Dorsolateral prefrontal cortex (tissue), 118 donors: ENCODE data around the gene TSTD1. TPM values are rescaled to one million over a fixed set of nuclear protein-coding genes. Genes with fewer than 3 reads are reported as not detected.

Experiments used
- total RNA-seq, 120 experiments: library from RNA; stranded (reverse); gene quantifications; one replicate each; pipeline versions ENCODE4 v1.2.3 to v1.2.4, GENCODE V29; 2022

The TSTD1 gene
- total RNA-seq, 120 experiments from 2014 or later = 5.0 to 39.7 (median 19.9) TPM

Other genes starting within 250 kb of the TSTD1 start
- 1 to 10 TPM in 3 of 120 experiments, under 1 TPM in 8, not detected in 109; 0.24 to 1.1 (median 0.48) TPM for gene LY9, start 242.8 kb downstream of the TSTD1 start, total RNA-seq
- 1 to 10 TPM in 5 of 120 experiments, under 1 TPM in 77, not detected in 38; 0.17 to 1.3 (median 0.45) TPM for gene CD244, start 176.1 kb downstream of the TSTD1 start, total RNA-seq
- under 1 TPM in 1 of 120 experiments, not detected in 119; 0.59 TPM for gene ITLN1, start 153.8 kb downstream of the TSTD1 start, total RNA-seq
- not detected for gene ITLN2, start 84.2 kb downstream of the TSTD1 start, total RNA-seq
- 10 to 100 TPM in 50 of 120 experiments, 1 to 10 TPM in 70; 3.7 to 25.4 (median 8.9) TPM for gene F11R, start 17.8 kb downstream of the TSTD1 start, total RNA-seq
- gene USF1, start 7.0 kb upstream of the TSTD1 start, total RNA-seq = 10 to 100 TPM; 46.0 to 87.0 (median 63.2) TPM
- gene ARHGAP30, start 30.9 kb upstream of the TSTD1 start, total RNA-seq = 10 to 100 TPM in 1 of 120 experiments, 1 to 10 TPM in 116, under 1 TPM in 3; 0.67 to 13.9 (median 3.2) TPM
- gene NECTIN4, start 50.6 kb upstream of the TSTD1 start, total RNA-seq = 1 to 10 TPM in 1 of 120 experiments, under 1 TPM in 3, not detected in 116; 0.14 to 1.1 (median 0.23) TPM
- 10 to 100 TPM; 15.1 to 54.9 (median 36.9) TPM for gene KLHDC9, start 59.4 kb upstream of the TSTD1 start, total RNA-seq
- 100 to 1,000 TPM in 3 of 120 experiments, 10 to 100 TPM in 117; 50.1 to 108 (median 72.3) TPM for gene PFDN2, start 79.1 kb upstream of the TSTD1 start, total RNA-seq
- gene NIT1, start 79.1 kb upstream of the TSTD1 start, total RNA-seq = 10 to 100 TPM; 28.2 to 55.3 (median 40.7) TPM
- 10 to 100 TPM; 23.9 to 40.2 (median 30.5) TPM for gene DEDD, start 93.7 kb upstream of the TSTD1 start, total RNA-seq
- gene UFC1, start 115.0 kb upstream of the TSTD1 start, total RNA-seq = 100 to 1,000 TPM in 2 of 120 experiments, 10 to 100 TPM in 118; 55.5 to 108 (median 76.8) TPM
- gene USP21, start 120.5 kb upstream of the TSTD1 start, total RNA-seq = 10 to 100 TPM; 24.5 to 66.1 (median 40.0) TPM
- gene PPOX, start 127.5 kb upstream of the TSTD1 start, total RNA-seq = 10 to 100 TPM; 18.7 to 52.5 (median 36.8) TPM
- gene B4GALT3, start 138.5 kb upstream of the TSTD1 start, total RNA-seq = 10 to 100 TPM; 17.8 to 52.2 (median 29.1) TPM
- gene ADAMTS4, start 160.1 kb upstream of the TSTD1 start, total RNA-seq = 100 to 1,000 TPM in 8 of 120 experiments, 10 to 100 TPM in 98, 1 to 10 TPM in 14; 2.9 to 153 (median 35.3) TPM
- 100 to 1,000 TPM in 116 of 120 experiments, 10 to 100 TPM in 4; 77.0 to 176 (median 131) TPM for gene NDUFS2, start 163.4 kb upstream of the TSTD1 start, total RNA-seq
- gene FCER1G, start 176.3 kb upstream of the TSTD1 start, total RNA-seq = 10 to 100 TPM in 76 of 120 experiments, 1 to 10 TPM in 44; 1.7 to 86.4 (median 12.9) TPM
- gene APOA2, start 184.7 kb upstream of the TSTD1 start, total RNA-seq = not detected
- 10 to 100 TPM; 20.2 to 44.3 (median 32.3) TPM for gene TOMM40L, start 187.1 kb upstream of the TSTD1 start, total RNA-seq
- gene NR1I3, start 199.2 kb upstream of the TSTD1 start, total RNA-seq = 1 to 10 TPM in 1 of 120 experiments, under 1 TPM in 7, not detected in 112; 0.27 to 1.7 (median 0.59) TPM
- 10 to 100 TPM in 119 of 120 experiments, 1 to 10 TPM in 1; 6.1 to 57.2 (median 31.0) TPM for gene PCP4L1, start 219.8 kb upstream of the TSTD1 start, total RNA-seq